Tibial nerve (tissue), 4 donors: Measurements from ENCODE around the gene ATF7.

Experiments
- EP300 ChIP-seq, 2 donors: sonication (generic); formaldehyde crosslinking; IDR thresholded peaks; one replicate each; pipeline ENCODE4 v1.6.1; 2017; ENCODE audit warnings: antibody characterized with exemption in 2 of 2, mild to moderate bottlenecking in 1 of 2
- POLR2A ChIP-seq, 2 donors: fragments of 450-650 bp; IDR thresholded peaks; one replicate each; pipeline ENCODE4 v1.6.1; 2017; ENCODE audit warnings: antibody characterized with exemption in 2 of 2, mild to moderate bottlenecking in 2 of 2, moderate library complexity in 2 of 2
- TF ChIP-seq, protein P1 (sequence below), 5 experiments: fragments of 200-600 bp in 3 of 5; fragments of 450-650 bp in 2 of 5; sonication (generic) in 3 of 5; IDR thresholded peaks; one replicate each; pipeline ENCODE4 v1.5.1; 2016 to 2019; ENCODE audit warnings: antibody characterized with exemption in 5 of 5, mild to moderate bottlenecking in 3 of 5, moderate library complexity in 2 of 5

DNA sequence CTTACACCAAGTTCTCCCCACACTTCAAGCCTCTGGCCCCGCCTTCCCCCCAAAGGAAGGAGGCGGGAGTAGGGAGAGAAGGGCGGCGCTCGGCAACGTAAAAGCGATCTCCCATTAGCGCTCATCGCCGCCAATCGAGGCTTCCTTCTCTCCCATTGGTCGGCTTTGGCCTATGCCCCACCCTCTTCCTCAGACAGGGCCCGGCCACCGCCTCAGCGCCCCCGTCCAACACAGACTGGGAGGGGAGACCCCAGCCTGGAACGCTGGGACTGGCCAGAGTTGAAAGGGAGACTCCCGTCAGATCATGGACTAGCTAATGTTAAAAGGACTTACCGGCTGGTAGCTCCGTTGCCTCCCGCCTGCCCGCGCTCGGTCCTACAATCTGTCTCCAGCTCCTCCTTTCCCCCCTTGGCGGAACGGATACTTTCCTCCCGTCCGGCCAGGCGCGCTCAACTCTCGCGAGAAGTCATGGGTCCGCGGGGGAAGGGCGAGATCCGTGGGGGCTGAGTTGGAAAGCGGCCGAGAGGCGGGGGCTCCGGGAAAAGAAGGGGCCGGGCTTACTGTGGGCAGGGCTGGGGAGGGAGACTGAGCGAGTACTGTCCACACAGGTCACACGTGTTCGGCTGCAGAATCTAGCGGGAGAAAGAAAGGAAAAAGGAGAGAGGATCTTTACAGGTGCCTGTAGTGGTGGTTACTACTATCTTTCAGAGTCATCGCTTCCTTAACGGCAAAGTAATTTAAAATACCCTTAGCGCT is at the start of gene ATF7:
- TF ChIP-seq EP300 (IDR thresholded peaks at IDR 0.05) = peak; percentile 71 to 95
- TF ChIP-seq, protein P1, sequence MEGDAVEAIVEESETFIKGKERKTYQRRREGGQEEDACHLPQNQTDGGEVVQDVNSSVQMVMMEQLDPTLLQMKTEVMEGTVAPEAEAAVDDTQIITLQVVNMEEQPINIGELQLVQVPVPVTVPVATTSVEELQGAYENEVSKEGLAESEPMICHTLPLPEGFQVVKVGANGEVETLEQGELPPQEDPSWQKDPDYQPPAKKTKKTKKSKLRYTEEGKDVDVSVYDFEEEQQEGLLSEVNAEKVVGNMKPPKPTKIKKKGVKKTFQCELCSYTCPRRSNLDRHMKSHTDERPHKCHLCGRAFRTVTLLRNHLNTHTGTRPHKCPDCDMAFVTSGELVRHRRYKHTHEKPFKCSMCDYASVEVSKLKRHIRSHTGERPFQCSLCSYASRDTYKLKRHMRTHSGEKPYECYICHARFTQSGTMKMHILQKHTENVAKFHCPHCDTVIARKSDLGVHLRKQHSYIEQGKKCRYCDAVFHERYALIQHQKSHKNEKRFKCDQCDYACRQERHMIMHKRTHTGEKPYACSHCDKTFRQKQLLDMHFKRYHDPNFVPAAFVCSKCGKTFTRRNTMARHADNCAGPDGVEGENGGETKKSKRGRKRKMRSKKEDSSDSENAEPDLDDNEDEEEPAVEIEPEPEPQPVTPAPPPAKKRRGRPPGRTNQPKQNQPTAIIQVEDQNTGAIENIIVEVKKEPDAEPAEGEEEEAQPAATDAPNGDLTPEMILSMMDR (IDR thresholded peaks at IDR 0.05) = peak in 2 of 5 experiments; percentile 22 to 60
- peak; percentile 27 to 69 for TF ChIP-seq POLR2A (IDR thresholded peaks at IDR 0.05)
